HepG2 (cell line): ENCODE data around the gene C14orf93. TPM values are rescaled to one million over a fixed set of nuclear protein-coding genes. Genes with fewer than 3 reads are reported as not detected.

Experiments
- FOXP1 ChIP-seq, 2 experiments: fragments of 450-650 bp in 1 of 2; IDR thresholded peaks; 2 replicates each; pipeline ENCODE4 v1.6.1; 2017 to 2018; ENCODE audit warnings: antibody characterized with exemption in 1 of 2
- JUNB ChIP-seq: sonication (generic); formaldehyde crosslinking; IDR thresholded peaks from 2 replicates; pipeline ENCODE4 v1.8.0; 2022; ENCODE audit warnings: missing genetic modification reagents, mild to moderate bottlenecking, borderline replicate concordance
- KDM5B ChIP-seq: sonication (generic); formaldehyde crosslinking; IDR thresholded peaks from 2 replicates; pipeline ENCODE4 v1.4.0; 2020; ENCODE audit warnings: missing genetic modification reagents, mild to moderate bottlenecking, borderline replicate concordance
- MTF1 ChIP-seq: sonication (generic); formaldehyde crosslinking; IDR thresholded peaks from 2 replicates; pipeline ENCODE4 v1.5.0; 2020; ENCODE audit warnings: missing genetic modification reagents
- NCOR1 ChIP-seq: fragments of 200-600 bp; sonication (generic); IDR thresholded peaks from 2 replicates; pipeline ENCODE4 v1.7.0; 2017; ENCODE audit warnings: antibody characterized with exemption, low read length, borderline replicate concordance
- PAWR ChIP-seq: sonication (generic); formaldehyde crosslinking; IDR thresholded peaks from 2 replicates; pipeline ENCODE4 v1.4.0; 2020; ENCODE audit warnings: missing genetic modification reagents, mild to moderate bottlenecking, borderline replicate concordance
- POGZ ChIP-seq: sonication (generic); formaldehyde crosslinking; IDR thresholded peaks from 2 replicates; pipeline ENCODE4 v1.4.0; 2020; ENCODE audit warnings: mild to moderate bottlenecking, missing genetic modification reagents
- POLR2A ChIP-seq, 2 experiments: IDR thresholded peaks; 2 replicates each; pipeline ENCODE4 v1.6.1; 2011; ENCODE audit warnings: low read depth in 2 of 2, low read length in 2 of 2, mild to moderate bottlenecking in 1 of 2, moderate library complexity in 1 of 2; ENCODE audit not compliant: insufficient read depth in 1 of 2
- ZKSCAN5 ChIP-seq: sonication (generic); formaldehyde crosslinking; IDR thresholded peaks from 2 replicates; pipeline ENCODE4 v1.5.1; 2020; ENCODE audit warnings: mild to moderate bottlenecking, missing genetic modification reagents
- ZNF282 ChIP-seq: fragments of 450-650 bp; IDR thresholded peaks from 2 replicates; pipeline ENCODE4 v1.6.1; 2018; ENCODE audit not compliant: partially characterized antibody
- ZNF558 ChIP-seq: sonication (generic); formaldehyde crosslinking; IDR thresholded peaks from 2 replicates; pipeline ENCODE4 v1.9.0; 2022; ENCODE audit warnings: mild to moderate bottlenecking, missing genetic modification reagents, borderline replicate concordance
- ZNF839 ChIP-seq: sonication (generic); formaldehyde crosslinking; IDR thresholded peaks from 2 replicates; pipeline ENCODE4 v1.4.0; 2020; ENCODE audit warnings: missing genetic modification reagents, mild to moderate bottlenecking, borderline replicate concordance
- polyA plus RNA-seq, 8 experiments: library from polyadenylated mRNA; depleted of rRNA in 3 of 8; stranded (reverse) in 7 of 8; unstranded in 1 of 8; fragments of >200 nt; fragmentation: Illumina TruSeq in 4 of 8; extraction: Trizol in 4 of 8; gene quantifications; 2 replicates each; pipeline versions ENCODE4 v1.2.1 to v1.2.3, GENCODE V29; 2011 to 2016; ENCODE audit warnings: low read depth in 4 of 8, missing spikeins in 1 of 8, mixed read lengths in 1 of 8; ENCODE audit not compliant: insufficient read depth in 1 of 8
- total RNA-seq, 5 experiments: library from RNA; depleted of rRNA; stranded (reverse); fragments of >200 nt; fragmentation: Illumina TruSeq; extraction: Trizol; gene quantifications; 2 replicates each; pipeline ENCODE4 v1.2.3, GENCODE V29; 2016; ENCODE audit warnings: low read depth in 1 of 5
- TF ChIP-seq, protein P1 (sequence below): IDR thresholded peaks from 2 replicates; pipeline ENCODE4 v1.6.1; 2016; ENCODE audit warnings: low read depth, control low read depth
- TF ChIP-seq, protein P2 (sequence below): IDR thresholded peaks from 2 replicates; pipeline ENCODE4 v1.6.1; 2016; ENCODE audit warnings: low read depth, missing genetic modification reagents, missing compliant biosample characterization
- TF ChIP-seq, protein P3 (sequence below): sonication (generic); formaldehyde crosslinking; IDR thresholded peaks from 2 replicates; pipeline ENCODE4 v1.9.0; 2021; ENCODE audit warnings: missing genetic modification reagents, borderline replicate concordance
- TF ChIP-seq, protein P4 (sequence below): IDR thresholded peaks from 2 replicates; pipeline ENCODE4 v1.6.1; 2012; ENCODE audit warnings: low read length, improper control_type of control experiment

C14orf93 gene
- total and polyA plus RNA-seq, 2 of the 13 experiments (the other 11 are each of a cell fraction or from before 2014, with no cell fraction given) = 11.4 to 22.5 TPM

DNA sequence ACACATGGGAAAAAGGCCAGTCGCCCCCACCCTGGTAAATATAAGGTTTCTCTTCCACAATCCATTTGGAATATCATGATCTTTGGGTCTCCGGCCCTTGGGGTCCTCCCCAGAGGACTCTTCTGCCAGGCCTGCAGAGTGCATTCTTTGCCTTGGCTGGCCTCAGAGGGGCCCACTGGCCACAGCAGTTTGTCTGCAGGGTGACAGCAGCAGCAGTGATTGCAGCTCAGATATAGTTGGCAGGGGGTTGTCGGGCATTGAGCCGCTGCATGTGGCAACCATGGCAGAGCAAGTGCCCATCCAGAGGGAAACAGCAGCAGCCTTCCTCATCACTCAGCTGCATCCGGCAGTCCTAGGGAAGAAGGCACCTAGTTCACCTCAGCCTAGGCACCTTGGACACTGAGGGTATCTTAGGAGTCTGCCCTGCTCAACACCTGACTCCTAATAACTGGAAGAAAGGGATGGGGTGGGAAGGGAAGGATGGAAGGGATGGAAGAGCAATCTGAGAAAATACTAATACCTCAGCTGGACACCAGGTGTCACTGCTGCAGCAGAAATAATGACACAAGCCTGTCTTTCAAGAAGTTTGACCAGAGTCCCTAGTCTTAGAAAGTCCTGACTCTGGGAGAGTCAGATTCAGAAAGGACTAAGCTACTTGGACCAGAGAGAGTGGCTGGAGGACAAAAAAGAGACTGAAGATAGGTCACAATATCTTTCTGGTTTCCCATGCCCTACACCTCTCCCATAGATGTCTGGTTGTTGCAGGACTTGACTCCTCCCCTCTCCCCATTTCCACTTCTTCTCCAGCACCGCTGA lies 36.5 kb downstream of the C14orf93 start (continued):
- peak; percentile 34; the same call in 1 of the 2 replicates for TF ChIP-seq NCOR1
- TF ChIP-seq, protein P1, sequence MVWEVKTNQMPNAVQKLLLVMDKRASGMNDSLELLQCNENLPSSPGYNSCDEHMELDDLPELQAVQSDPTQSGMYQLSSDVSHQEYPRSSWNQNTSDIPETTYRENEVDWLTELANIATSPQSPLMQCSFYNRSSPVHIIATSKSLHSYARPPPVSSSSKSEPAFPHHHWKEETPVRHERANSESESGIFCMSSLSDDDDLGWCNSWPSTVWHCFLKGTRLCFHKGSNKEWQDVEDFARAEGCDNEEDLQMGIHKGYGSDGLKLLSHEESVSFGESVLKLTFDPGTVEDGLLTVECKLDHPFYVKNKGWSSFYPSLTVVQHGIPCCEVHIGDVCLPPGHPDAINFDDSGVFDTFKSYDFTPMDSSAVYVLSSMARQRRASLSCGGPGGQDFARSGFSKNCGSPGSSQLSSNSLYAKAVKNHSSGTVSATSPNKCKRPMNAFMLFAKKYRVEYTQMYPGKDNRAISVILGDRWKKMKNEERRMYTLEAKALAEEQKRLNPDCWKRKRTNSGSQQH (CRISPR knock-in tag) = peak; percentile 64; the same call in 1 of the 2 replicates
- no peak for TF ChIP-seq FOXP1 (IDR thresholded peaks at IDR 0.05)
- no peak for TF ChIP-seq FOXP1 (CRISPR knock-in tag; IDR thresholded peaks at IDR 0.05)
- TF ChIP-seq, protein P2, sequence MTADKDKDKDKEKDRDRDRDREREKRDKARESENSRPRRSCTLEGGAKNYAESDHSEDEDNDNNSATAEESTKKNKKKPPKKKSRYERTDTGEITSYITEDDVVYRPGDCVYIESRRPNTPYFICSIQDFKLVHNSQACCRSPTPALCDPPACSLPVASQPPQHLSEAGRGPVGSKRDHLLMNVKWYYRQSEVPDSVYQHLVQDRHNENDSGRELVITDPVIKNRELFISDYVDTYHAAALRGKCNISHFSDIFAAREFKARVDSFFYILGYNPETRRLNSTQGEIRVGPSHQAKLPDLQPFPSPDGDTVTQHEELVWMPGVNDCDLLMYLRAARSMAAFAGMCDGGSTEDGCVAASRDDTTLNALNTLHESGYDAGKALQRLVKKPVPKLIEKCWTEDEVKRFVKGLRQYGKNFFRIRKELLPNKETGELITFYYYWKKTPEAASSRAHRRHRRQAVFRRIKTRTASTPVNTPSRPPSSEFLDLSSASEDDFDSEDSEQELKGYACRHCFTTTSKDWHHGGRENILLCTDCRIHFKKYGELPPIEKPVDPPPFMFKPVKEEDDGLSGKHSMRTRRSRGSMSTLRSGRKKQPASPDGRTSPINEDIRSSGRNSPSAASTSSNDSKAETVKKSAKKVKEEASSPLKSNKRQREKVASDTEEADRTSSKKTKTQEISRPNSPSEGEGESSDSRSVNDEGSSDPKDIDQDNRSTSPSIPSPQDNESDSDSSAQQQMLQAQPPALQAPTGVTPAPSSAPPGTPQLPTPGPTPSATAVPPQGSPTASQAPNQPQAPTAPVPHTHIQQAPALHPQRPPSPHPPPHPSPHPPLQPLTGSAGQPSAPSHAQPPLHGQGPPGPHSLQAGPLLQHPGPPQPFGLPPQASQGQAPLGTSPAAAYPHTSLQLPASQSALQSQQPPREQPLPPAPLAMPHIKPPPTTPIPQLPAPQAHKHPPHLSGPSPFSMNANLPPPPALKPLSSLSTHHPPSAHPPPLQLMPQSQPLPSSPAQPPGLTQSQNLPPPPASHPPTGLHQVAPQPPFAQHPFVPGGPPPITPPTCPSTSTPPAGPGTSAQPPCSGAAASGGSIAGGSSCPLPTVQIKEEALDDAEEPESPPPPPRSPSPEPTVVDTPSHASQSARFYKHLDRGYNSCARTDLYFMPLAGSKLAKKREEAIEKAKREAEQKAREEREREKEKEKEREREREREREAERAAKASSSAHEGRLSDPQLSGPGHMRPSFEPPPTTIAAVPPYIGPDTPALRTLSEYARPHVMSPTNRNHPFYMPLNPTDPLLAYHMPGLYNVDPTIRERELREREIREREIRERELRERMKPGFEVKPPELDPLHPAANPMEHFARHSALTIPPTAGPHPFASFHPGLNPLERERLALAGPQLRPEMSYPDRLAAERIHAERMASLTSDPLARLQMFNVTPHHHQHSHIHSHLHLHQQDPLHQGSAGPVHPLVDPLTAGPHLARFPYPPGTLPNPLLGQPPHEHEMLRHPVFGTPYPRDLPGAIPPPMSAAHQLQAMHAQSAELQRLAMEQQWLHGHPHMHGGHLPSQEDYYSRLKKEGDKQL = no peak
- no peak for TF ChIP-seq ZNF558 (CRISPR knock-in tag)
- TF ChIP-seq, protein P3, sequence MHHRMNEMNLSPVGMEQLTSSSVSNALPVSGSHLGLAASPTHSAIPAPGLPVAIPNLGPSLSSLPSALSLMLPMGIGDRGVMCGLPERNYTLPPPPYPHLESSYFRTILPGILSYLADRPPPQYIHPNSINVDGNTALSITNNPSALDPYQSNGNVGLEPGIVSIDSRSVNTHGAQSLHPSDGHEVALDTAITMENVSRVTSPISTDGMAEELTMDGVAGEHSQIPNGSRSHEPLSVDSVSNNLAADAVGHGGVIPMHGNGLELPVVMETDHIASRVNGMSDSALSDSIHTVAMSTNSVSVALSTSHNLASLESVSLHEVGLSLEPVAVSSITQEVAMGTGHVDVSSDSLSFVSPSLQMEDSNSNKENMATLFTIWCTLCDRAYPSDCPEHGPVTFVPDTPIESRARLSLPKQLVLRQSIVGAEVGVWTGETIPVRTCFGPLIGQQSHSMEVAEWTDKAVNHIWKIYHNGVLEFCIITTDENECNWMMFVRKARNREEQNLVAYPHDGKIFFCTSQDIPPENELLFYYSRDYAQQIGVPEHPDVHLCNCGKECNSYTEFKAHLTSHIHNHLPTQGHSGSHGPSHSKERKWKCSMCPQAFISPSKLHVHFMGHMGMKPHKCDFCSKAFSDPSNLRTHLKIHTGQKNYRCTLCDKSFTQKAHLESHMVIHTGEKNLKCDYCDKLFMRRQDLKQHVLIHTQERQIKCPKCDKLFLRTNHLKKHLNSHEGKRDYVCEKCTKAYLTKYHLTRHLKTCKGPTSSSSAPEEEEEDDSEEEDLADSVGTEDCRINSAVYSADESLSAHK (CRISPR knock-in tag) = no peak
- no peak for TF ChIP-seq POGZ (CRISPR knock-in tag)
- TF ChIP-seq, protein P4, sequence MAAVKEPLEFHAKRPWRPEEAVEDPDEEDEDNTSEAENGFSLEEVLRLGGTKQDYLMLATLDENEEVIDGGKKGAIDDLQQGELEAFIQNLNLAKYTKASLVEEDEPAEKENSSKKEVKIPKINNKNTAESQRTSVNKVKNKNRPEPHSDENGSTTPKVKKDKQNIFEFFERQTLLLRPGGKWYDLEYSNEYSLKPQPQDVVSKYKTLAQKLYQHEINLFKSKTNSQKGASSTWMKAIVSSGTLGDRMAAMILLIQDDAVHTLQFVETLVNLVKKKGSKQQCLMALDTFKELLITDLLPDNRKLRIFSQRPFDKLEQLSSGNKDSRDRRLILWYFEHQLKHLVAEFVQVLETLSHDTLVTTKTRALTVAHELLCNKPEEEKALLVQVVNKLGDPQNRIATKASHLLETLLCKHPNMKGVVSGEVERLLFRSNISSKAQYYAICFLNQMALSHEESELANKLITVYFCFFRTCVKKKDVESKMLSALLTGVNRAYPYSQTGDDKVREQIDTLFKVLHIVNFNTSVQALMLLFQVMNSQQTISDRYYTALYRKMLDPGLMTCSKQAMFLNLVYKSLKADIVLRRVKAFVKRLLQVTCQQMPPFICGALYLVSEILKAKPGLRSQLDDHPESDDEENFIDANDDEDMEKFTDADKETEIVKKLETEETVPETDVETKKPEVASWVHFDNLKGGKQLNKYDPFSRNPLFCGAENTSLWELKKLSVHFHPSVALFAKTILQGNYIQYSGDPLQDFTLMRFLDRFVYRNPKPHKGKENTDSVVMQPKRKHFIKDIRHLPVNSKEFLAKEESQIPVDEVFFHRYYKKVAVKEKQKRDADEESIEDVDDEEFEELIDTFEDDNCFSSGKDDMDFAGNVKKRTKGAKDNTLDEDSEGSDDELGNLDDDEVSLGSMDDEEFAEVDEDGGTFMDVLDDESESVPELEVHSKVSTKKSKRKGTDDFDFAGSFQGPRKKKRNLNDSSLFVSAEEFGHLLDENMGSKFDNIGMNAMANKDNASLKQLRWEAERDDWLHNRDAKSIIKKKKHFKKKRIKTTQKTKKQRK = no peak
- TF ChIP-seq KDM5B (CRISPR knock-in tag) = no peak
- no peak for TF ChIP-seq JUNB
- no peak for TF ChIP-seq ZNF282
- TF ChIP-seq PAWR = 0 out of 2 replicates have a peak, but pooled peaks have one; percentile 49
- no peak for TF ChIP-seq MTF1 (CRISPR knock-in tag)
- no peak for TF ChIP-seq ZKSCAN5 (CRISPR knock-in tag)
- TF ChIP-seq POLR2A (IDR thresholded peaks at IDR 0.05; ENCODE audit: insufficient read depth in 1 of 2, low read depth in 2 of 2, low read length in 2 of 2) = peak in 1 of 2 experiments; percentile 73; a peak in 2 of 4 replicates
- no peak for TF ChIP-seq ZNF839
